CD14-positive monocyte (primary cell): ENCODE measurements around the gene GAS6. TPM values are rescaled to one million over a fixed set of nuclear protein-coding genes. Genes with fewer than 3 reads are reported as not detected.

Experiments
- DNase-seq, 3 donors: peaks; one replicate each; pipeline ENCODE4 v3.0.0-alpha.2; 2011 to 2022
- H2AFZ ChIP-seq: 2 replicates; pipeline ENCODE4 v1.6.0; 2012; ENCODE audit warnings: mild to moderate bottlenecking, low read depth, low read length, inconsistent platforms; ENCODE audit not compliant: insufficient read depth, poor library complexity, severe bottlenecking
- H3K27ac ChIP-seq, 2 donors: 1 replicate in 1 of 2; 2 replicates in 1 of 2; pipeline ENCODE4 v1.5.1; 2012 to 2013; ENCODE audit warnings: low read length in 2 of 2, control low read depth in 1 of 2, inconsistent platforms in 1 of 2, low read depth in 1 of 2, mild to moderate bottlenecking in 1 of 2
- H3K27me3 ChIP-seq, 2 donors: one replicate each; pipeline versions ENCODE4 v1.6.0 to v1.6.1; 2011 to 2013; ENCODE audit warnings: low read length in 2 of 2; ENCODE audit not compliant: control insufficient read depth in 2 of 2, insufficient read depth in 2 of 2
- H3K36me3 ChIP-seq, 2 donors: replicated peaks in 1 of 2; 1 replicate in 1 of 2; 2 replicates in 1 of 2; pipeline versions ENCODE4 v1.5.1 to v1.6.1; 2012 to 2013; ENCODE audit warnings: low read length in 2 of 2, control low read depth in 1 of 2, inconsistent platforms in 1 of 2, mild to moderate bottlenecking in 1 of 2; ENCODE audit not compliant: insufficient read depth in 2 of 2, control insufficient read depth in 1 of 2
- H3K4me1 ChIP-seq, 2 donors: 1 replicate in 1 of 2; 2 replicates in 1 of 2; pipeline versions ENCODE4 v1.5.1 to v1.6.1; 2012 to 2013; ENCODE audit warnings: low read length in 2 of 2, control low read depth in 1 of 2, inconsistent platforms in 1 of 2, mild to moderate bottlenecking in 1 of 2, moderate library complexity in 1 of 2; ENCODE audit not compliant: insufficient read depth in 2 of 2, control insufficient read depth in 1 of 2
- H3K4me2 ChIP-seq: replicated peaks from 2 replicates; pipeline ENCODE3; 2012; ENCODE audit warnings: low read length, moderate library complexity, mild to moderate bottlenecking; ENCODE audit not compliant: poor library complexity, severe bottlenecking; ENCODE audit errors: extremely low read depth
- H3K4me3 ChIP-seq, 3 experiments: fragments of 200-600 bp in 1 of 3; sonication (generic) in 1 of 3; replicated peaks in 1 of 3; 1 replicate in 2 of 3; 2 replicates in 1 of 3; pipeline ENCODE4 v1.5.1; 2011 to 2013; ENCODE audit warnings: low read length in 3 of 3, mild to moderate bottlenecking in 3 of 3, control low read depth in 2 of 3, low read depth in 2 of 3, inconsistent platforms in 1 of 3, moderate library complexity in 1 of 3
- H3K79me2 ChIP-seq: 2 replicates; pipeline ENCODE4 v1.6.0; 2012; ENCODE audit warnings: mild to moderate bottlenecking, control low read depth, inconsistent platforms, low read length, moderate library complexity; ENCODE audit not compliant: insufficient read depth
- H3K9ac ChIP-seq: 2 replicates; pipeline ENCODE4 v1.6.0; 2017; ENCODE audit warnings: low read length, mild to moderate bottlenecking; ENCODE audit not compliant: insufficient read depth, poor library complexity, severe bottlenecking
- H3K9me3 ChIP-seq, 2 donors: replicated peaks in 1 of 2; 1 replicate in 1 of 2; 2 replicates in 1 of 2; pipeline versions ENCODE4 v1.5.1 to v1.6.1; 2012 to 2013; ENCODE audit warnings: low read length in 2 of 2, control low read depth in 1 of 2; ENCODE audit not compliant: control insufficient read depth in 1 of 2, insufficient read depth in 1 of 2
- H4K20me1 ChIP-seq: 2 replicates; pipeline ENCODE4 v1.6.0; 2012; ENCODE audit warnings: mild to moderate bottlenecking, low read length, control low read depth, moderate library complexity; ENCODE audit not compliant: insufficient read depth
- H3K27ac Mint-ChIP-seq, 7 donors: one replicate each; pipeline ENCODE4 v1.8.0; 2020; ENCODE audit warnings: mild to moderate bottlenecking in 7 of 7, mixed read lengths in 7 of 7, moderate library complexity in 6 of 7, inconsistent platforms in 2 of 7
- H3K27me3 Mint-ChIP-seq, 3 donors: one replicate each; pipeline ENCODE4 v1.8.0; 2021 to 2022; ENCODE audit warnings: low read depth in 3 of 3, mild to moderate bottlenecking in 3 of 3, mixed read lengths in 3 of 3, moderate library complexity in 3 of 3, inconsistent platforms in 1 of 3
- H3K36me3 Mint-ChIP-seq, 2 donors: one replicate each; pipeline ENCODE4 v1.8.0; 2020; ENCODE audit warnings: mixed read lengths in 2 of 2, inconsistent platforms in 1 of 2, mild to moderate bottlenecking in 1 of 2
- H3K4me1 Mint-ChIP-seq: one replicate; pipeline ENCODE4 v1.8.0; 2020; ENCODE audit warnings: mild to moderate bottlenecking, mixed read lengths
- H3K4me3 Mint-ChIP-seq, 2 donors: one replicate each; pipeline ENCODE4 v1.8.0; 2020; ENCODE audit warnings: mild to moderate bottlenecking in 2 of 2, mixed read lengths in 2 of 2, moderate library complexity in 1 of 2
- H3K9me3 Mint-ChIP-seq, 7 donors: one replicate each; pipeline ENCODE4 v1.8.0; 2020 to 2022; ENCODE audit warnings: mixed read lengths in 7 of 7, mild to moderate bottlenecking in 6 of 7, moderate library complexity in 6 of 7, inconsistent platforms in 2 of 7
- CTCF ChIP-seq: fragments of 200-600 bp; IDR thresholded peaks from one replicate; pipeline ENCODE4 v1.8.0; 2022; ENCODE audit warnings: antibody characterized with exemption, mild to moderate bottlenecking
- WGBS: methylation state at CpG from one replicate; pipeline ENCODE4 v1.1.5; 2013; ENCODE audit warnings: missing lambda C conversion rate; ENCODE audit not compliant: insufficient coverage; 5-methylcytosine and 5-hydroxymethylcytosine counted together
- intact Hi-C, 2 donors: fragments of 100-400 bp; cut with micrococcal nuclease; formaldehyde crosslinking; loops; one replicate each; pipeline versions ENCODE4 v1.15.0 to v1.15.1; 2023
- polyA plus RNA-seq, 3 donors: library from polyadenylated mRNA; depleted of rRNA in 1 of 3; unstranded in 2 of 3; stranded (reverse) in 1 of 3; fragments of 300-500 nt in 2 of 3; fragments of >200 nt in 1 of 3; fragmentation: Illumina TruSeq in 2 of 3; gene quantifications; 1 replicate in 2 of 3; 2 replicates in 1 of 3; pipeline ENCODE4 v1.2.3, GENCODE V29; 2012 to 2021

The GAS6 gene
- polyA plus RNA-seq, 3 donors: 1.8 to 7.5 (median 1.9) TPM

GRCh38 chr13:113861433-113862030, 2.3 kb downstream of the GAS6 start:
- peaks cover 4 to 13% (median 7%) of the 10 kb centered on the region in 7 donors for H3K9me3 Mint-ChIP-seq
- Histone ChIP-seq H3K27me3 (peaks cover 22 to 34% of the 10 kb centered on the region in 2 donors), H3K4me3 (no peak overlapping the region), H3K9ac (no peak overlapping the region), H3K4me2 (no peak overlapping the region), H3K79me2 (no peaks in the 10 kb centered on the region), H3K4me1 (peaks cover 20 to 28% of the 10 kb centered on the region in 2 donors), H3K36me3 (no peaks in the 10 kb centered on the region), H3K9me3 (no peaks in the 10 kb centered on the region), H3K27ac (no peak overlapping the region), H4K20me1 (no peaks in the 10 kb centered on the region), H2AFZ (no peak overlapping the region)
- intact Hi-C loops: no loop called here
- no peak for DNase-seq
- H3K36me3 Mint-ChIP-seq: peaks cover 8 to 11% of the 10 kb centered on the region in 2 donors
- TF ChIP-seq CTCF: no peak
- peak overlapping the region in 1 of 2 donors; percentile 30 for H3K4me3 Mint-ChIP-seq
- WGBS: 88% methylated on average over 6 of the region's 12 CpGs
- peaks cover 25% of the 10 kb centered on the region for H3K4me1 Mint-ChIP-seq
- H3K27me3 Mint-ChIP-seq: peaks cover 33 to 46% (median 35%) of the 10 kb centered on the region in 3 donors
- no peak overlapping the region for H3K27ac Mint-ChIP-seq

- Histone ChIP-seq H3K27ac (no peak overlapping the region), H3K79me2 (no peaks in the 10 kb centered on the region), H4K20me1 (no peaks in the 10 kb centered on the region), H3K9me3 (no peaks in the 10 kb centered on the region), H3K36me3 (no peaks in the 10 kb centered on the region), H3K4me3 (no peak overlapping the region), H3K27me3 (peaks cover 16 to 27% of the 10 kb centered on the region in 2 donors), H3K9ac (no peak overlapping the region), H3K4me2 (no peak overlapping the region), H3K4me1 (peaks cover 20 to 28% of the 10 kb centered on the region in 2 donors), H2AFZ (no peak overlapping the region)
- DNase-seq: no peak
- TF ChIP-seq CTCF: no peak
- 82% methylated on average over 13 of the region's 15 CpGs for WGBS
- Mint-ChIP-seq H3K27ac (peak overlapping the region in 1 of 7 donors; percentile 65), H3K9me3 (peaks cover 4 to 13% (median 7%) of the 10 kb centered on the region in 7 donors), H3K4me3 (no peak overlapping the region), H3K4me1 (peaks cover 25% of the 10 kb centered on the region), H3K27me3 (peaks cover 28 to 46% (median 30%) of the 10 kb centered on the region in 3 donors), H3K36me3 (peaks cover 11 to 12% of the 10 kb centered on the region in 2 donors)
- intact Hi-C loops: no loop called here
These were observed 3.0 kb downstream of the GAS6 start for GRCh38 chr13:113860665-113861432.
